Pancreas (tissue), 10 donors: ENCODE measurements around the gene MTCL3.

Experiments
- ATAC-seq, 4 donors: fragments of 200-7000 bp; cut with Tn5 transposase; one replicate each; pipeline versions ENCODE4 v1.8.0 to v1.9.1; 2020; ENCODE audit warnings: mild to moderate bottlenecking in 4 of 4, moderate library complexity in 4 of 4
- DNase-seq, 6 donors: peaks; one replicate each; pipeline ENCODE4 v3.0.0-alpha.2; 2020
- FAIRE-seq: peaks from 2 replicates; lab custom pipeline; 2012; peaks lifted over from hg19 to GRCh38; lab: Jason Lieb, UNC
- H3K27ac ChIP-seq, 4 donors: fragments of 200-600 bp; sonication (generic); 1 replicate in 3 of 4; 2 replicates in 1 of 4; pipeline versions ENCODE4 v1.5.0 to v1.8.0; 2020
- H3K27me3 ChIP-seq, 4 donors: fragments of 200-600 bp; one replicate each; pipeline ENCODE4 v1.8.0; 2021
- H3K36me3 ChIP-seq, 3 donors: fragments of 200-600 bp; sonication (generic) in 1 of 3; one replicate each; pipeline versions ENCODE4 v1.5.0 to v1.8.0; 2020 to 2021
- H3K4me1 ChIP-seq, 3 donors: fragments of 200-600 bp; one replicate each; pipeline ENCODE4 v1.8.0; 2021
- H3K4me3 ChIP-seq, 4 donors: fragments of 200-600 bp; sonication (generic) in 2 of 4; one replicate each; pipeline versions ENCODE4 v1.5.0 to v1.8.0; 2020 to 2021
- H3K9me3 ChIP-seq, 4 donors: fragments of 200-600 bp; one replicate each; pipeline ENCODE4 v1.8.0; 2021
- CTCF ChIP-seq, 4 donors: fragments of 200-600 bp; sonication (generic) in 3 of 4; IDR thresholded peaks; one replicate each; pipeline versions ENCODE4 v1.5.0 to v1.8.0; 2021; ENCODE audit warnings: antibody characterized with exemption in 4 of 4
- WGBS, 2 donors: extraction: QIAGEN DNeasy Blood & Tissue Kit; methylation state at CpG; one replicate each; pipeline ENCODE4 v1.1.7; 2013; 5-methylcytosine and 5-hydroxymethylcytosine counted together
- intact Hi-C, 3 donors: fragments of 100-400 bp; cut with DNase I; formaldehyde crosslinking; loops; one replicate each; pipeline versions ENCODE4 v1.11.1 to v1.14.2; 2022
- donor health status: healthy with polysubstance abuse.
- donor health status: DM: no; HTN: no; CAD: no; lungs with moderate emphysema.
- donor health status: DM: no; HTN: no; CAD: no.
- donor health status: control.
- donor health status: control.
- donor health status: Bipolar disorder and iron deficiency.
- donor health status: DM: yes; HTN: yes; CAD: no.
- donor health status: DM: no; HTN: no; CAD: no.
- donor health status: DM: no; HTN: no; CAD: no.
- donor health status: DM: yes; HTN: yes; CAD: no.

The MTCL3 gene

GRCh38 chr6:127466416-127466815 lies 52.7 kb downstream of the MTCL3 start:
- Histone ChIP-seq H3K4me3 (no peak overlapping the region), H3K4me1 (no peaks in the 10 kb centered on the region), H3K9me3 (no peaks in the 10 kb centered on the region), H3K36me3 (no peaks in the 10 kb centered on the region), H3K27ac (no peak overlapping the region), H3K27me3 (no peaks in the 10 kb centered on the region)
- ATAC-seq (no peak), DNase-seq (no peak), FAIRE-seq (no peak)
- intact Hi-C loops: loop anchor here in 2 of 3 donors (10.0 kb wide), 1 partner anchor 78 kb away; no protein-coding TSS in a partner anchor
- WGBS, 2 donors: 73 to 79% methylated on average over 5 of the region's 5 CpGs
- no peak for TF ChIP-seq CTCF (IDR thresholded peaks at IDR 0.05)

GRCh38 chr6:127464881-127465459 lies 54.2 kb downstream of the MTCL3 start:
- H3K9me3 ChIP-seq: no peaks in the 10 kb centered on the region
- no peaks in the 10 kb centered on the region for H3K27me3 ChIP-seq
- H3K4me3 ChIP-seq: no peak overlapping the region
- peak in 5 of 6 donors; percentile 37 to 71 (median 70) for DNase-seq
- peak; percentile 77 to 98 (median 96) for ATAC-seq
- H3K36me3 ChIP-seq: no peaks in the 10 kb centered on the region
- WGBS, 2 donors: 21% methylated on average over 3 of the region's 3 CpGs
- H3K4me1 ChIP-seq: no peaks in the 10 kb centered on the region
- TF ChIP-seq CTCF (IDR thresholded peaks at IDR 0.05): peak; percentile 58 to 82 (median 76)
- intact Hi-C loops: loop anchor here in 2 of 3 donors (10.0 kb wide), 1 partner anchor 80 kb away; no protein-coding TSS in a partner anchor
- H3K27ac ChIP-seq: no peak overlapping the region
- FAIRE-seq: peak; percentile 64

GRCh38 chr6:127464161-127464880 lies 54.8 kb downstream of the MTCL3 start:
- TF ChIP-seq CTCF (IDR thresholded peaks at IDR 0.05): no peak
- ATAC-seq (peak in 3 of 4 donors; percentile 28 to 57 (median 55)), FAIRE-seq (peak; percentile 39), DNase-seq (no peak)
- Histone ChIP-seq H3K36me3 (no peaks in the 10 kb centered on the region), H3K27me3 (no peaks in the 10 kb centered on the region), H3K4me1 (no peaks in the 10 kb centered on the region), H3K4me3 (no peak overlapping the region), H3K9me3 (no peaks in the 10 kb centered on the region), H3K27ac (no peak overlapping the region)
- intact Hi-C loops: loop anchor here in 2 of 3 donors (10.0 kb wide), 1 partner anchor 80 kb away; no protein-coding TSS in a partner anchor
- 44 to 48% methylated on average over 6 of the region's 6 CpGs for WGBS, 2 donors

GRCh38 chr6:127463056-127463455 lies 56.1 kb downstream of the MTCL3 start:
- intact Hi-C loops: loop anchor here in 2 of 3 donors (10.0 kb wide), 1 partner anchor 82 kb away; no protein-coding TSS in a partner anchor

More at GRCh38 chr6:127463056-127463455, 56.1 kb downstream of the MTCL3 start:
- Histone ChIP-seq H3K27ac (no peak overlapping the region), H3K27me3 (no peaks in the 10 kb centered on the region), H3K9me3 (no peaks in the 10 kb centered on the region), H3K4me1 (peaks cover 0 to 4% (median 0%) of the 10 kb centered on the region in 3 donors), H3K4me3 (no peak overlapping the region), H3K36me3 (no peaks in the 10 kb centered on the region)
- DNase-seq: no peak
- 54 to 57% methylated on average over 5 of the region's 5 CpGs for WGBS, 2 donors
- no peak for TF ChIP-seq CTCF (IDR thresholded peaks at IDR 0.05)
- no peak for ATAC-seq
- no peak for FAIRE-seq
